ENCODE data around the gene GJC2.

Gene GJC2

GRCh38 chr1:228177721-228178710 lies 28.3 kb downstream of the GJC2 start:
- Histone ChIP-seq H3K27ac (replicated peaks; ENCODE audit: low read length) (no peak overlapping the region), H2AFZ (ENCODE audit: low read length) (no peak overlapping the region), H4K8ac (ENCODE audit: low read depth, low read length) (no peak overlapping the region), H3K36me3 (replicated peaks in 1 of 2; ENCODE audit: control insufficient read depth in 2 of 2, insufficient read depth in 2 of 2, low read length in 2 of 2) (peaks cover 2 to 25% of the 10 kb centered on the region in 2 donors), H3K27me3 (ENCODE audit: control insufficient read depth in 3 of 3, insufficient read depth in 3 of 3, low read depth in 1 of 3, low read length in 3 of 3) (no peaks in the 10 kb centered on the region), H3K79me1 (ENCODE audit: low read depth, low read length) (peaks cover 14% of the 10 kb centered on the region), H3K18ac (ENCODE audit: low read length) (no peak overlapping the region), H3K4me2 (ENCODE audit: insufficient read depth, low read length, poor library complexity, severe bottlenecking) (no peak overlapping the region), H2BK15ac (ENCODE audit: low read length) (no peak overlapping the region), H3K4ac (ENCODE audit: low read length) (no peak overlapping the region), H2BK12ac (ENCODE audit: low read length) (no peak overlapping the region), H3K4me1 (ENCODE audit: control insufficient read depth in 2 of 2, insufficient read depth in 1 of 2, low read depth in 1 of 2, low read length in 2 of 2) (no peaks in the 10 kb centered on the region), H2AK5ac (ENCODE audit: low read depth, low read length) (no peak overlapping the region), H4K91ac (ENCODE audit: low read depth, low read length, poor library complexity) (no peak overlapping the region), H3K14ac (ENCODE audit: low read length) (peak overlapping the region; percentile 38), H2BK120ac (ENCODE audit: low read depth, low read length) (no peak overlapping the region), H3K23ac (ENCODE audit: low read depth, low read length, poor library complexity) (no peak overlapping the region), H3K4me3 (ENCODE audit: low read length in 2 of 2) (no peak overlapping the region), H2BK5ac (ENCODE audit: low read length) (no peak overlapping the region), H3K9ac (ENCODE audit: low read depth, low read length, poor library complexity) (no peak overlapping the region), H3K9me3 (replicated peaks in 1 of 2; ENCODE audit: control insufficient read depth in 2 of 2, insufficient read depth in 1 of 2, low read depth in 1 of 2, low read length in 2 of 2) (no peaks in the 10 kb centered on the region)
- no peak for DNase-seq (ENCODE audit: low spot score)
- no CpG with 5 or more reads among the region's 12 CpGs for WGBS, 2 donors (ENCODE audit: extremely low coverage in 2 of 2, insufficient read length in 2 of 2, insufficient replicate concordance in 1 of 2)

DNA sequence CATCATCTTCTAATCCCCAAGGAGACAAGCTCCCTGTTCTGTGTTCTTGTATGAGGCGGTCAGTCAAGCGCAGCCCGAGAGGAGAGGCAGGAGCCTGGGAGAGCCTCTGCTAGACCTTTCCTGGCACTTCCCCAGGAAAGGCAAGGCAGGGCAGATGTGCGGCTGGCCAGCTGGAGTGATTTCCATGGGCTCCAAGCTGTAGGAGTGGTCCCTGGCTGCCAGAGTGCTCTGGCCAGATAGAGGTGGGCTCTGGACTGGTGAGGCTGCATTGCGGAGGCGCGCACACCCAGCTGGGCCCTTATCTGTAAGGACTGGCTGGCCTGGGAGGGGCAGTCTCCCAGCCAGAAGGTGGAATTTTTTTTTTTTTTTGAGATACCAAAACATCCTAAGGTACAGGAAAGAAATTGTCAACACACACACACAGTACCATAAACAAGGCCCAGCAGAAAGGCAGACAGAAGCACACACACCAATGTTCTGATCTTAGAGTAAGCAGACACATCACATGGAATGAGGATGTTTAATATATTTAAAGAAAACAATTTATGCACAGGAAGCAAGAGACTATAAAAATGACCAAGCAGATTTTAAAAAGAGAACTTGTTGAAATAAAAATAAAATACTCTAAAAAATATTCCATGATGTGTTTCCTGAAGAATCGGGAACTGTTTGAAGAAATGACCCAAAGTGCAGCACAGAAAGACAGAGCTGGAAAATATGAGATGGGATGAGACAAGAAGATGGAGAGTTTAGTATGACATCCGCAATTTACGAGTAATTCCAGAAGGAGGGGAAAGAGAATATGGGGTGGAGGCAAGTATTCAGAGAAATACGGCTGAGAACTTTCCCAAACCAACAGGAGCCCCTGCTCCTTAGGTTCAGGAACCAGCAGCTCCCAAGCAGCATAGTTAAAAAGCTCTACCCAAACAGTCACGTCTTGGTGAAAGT lies 29.3 kb downstream of the GJC2 start:
- Histone ChIP-seq H3K23ac (ENCODE audit: low read depth, low read length, poor library complexity) (no peak overlapping the region), H2AK5ac (ENCODE audit: low read depth, low read length) (no peak overlapping the region), H2AFZ (ENCODE audit: low read length) (no peak overlapping the region), H2BK120ac (ENCODE audit: low read depth, low read length) (no peak overlapping the region), H4K8ac (ENCODE audit: low read depth, low read length) (no peak overlapping the region), H3K14ac (ENCODE audit: low read length) (no peak overlapping the region), H3K79me1 (ENCODE audit: low read depth, low read length) (peaks cover 11% of the 10 kb centered on the region), H3K36me3 (replicated peaks in 1 of 2; ENCODE audit: control insufficient read depth in 2 of 2, insufficient read depth in 2 of 2, low read length in 2 of 2) (peaks cover 2 to 25% of the 10 kb centered on the region in 2 donors), H4K91ac (ENCODE audit: low read depth, low read length, poor library complexity) (no peak overlapping the region), H3K4me2 (ENCODE audit: insufficient read depth, low read length, poor library complexity, severe bottlenecking) (no peak overlapping the region), H3K4me3 (ENCODE audit: low read length in 2 of 2) (no peak overlapping the region), H2BK12ac (ENCODE audit: low read length) (no peak overlapping the region), H3K27me3 (ENCODE audit: control insufficient read depth in 3 of 3, insufficient read depth in 3 of 3, low read depth in 1 of 3, low read length in 3 of 3) (no peaks in the 10 kb centered on the region), H3K4ac (ENCODE audit: low read length) (no peak overlapping the region), H2BK5ac (ENCODE audit: low read length) (no peak overlapping the region), H3K4me1 (ENCODE audit: control insufficient read depth in 2 of 2, insufficient read depth in 1 of 2, low read depth in 1 of 2, low read length in 2 of 2) (peaks cover 0 to 1% of the 10 kb centered on the region in 2 donors), H3K9me3 (replicated peaks in 1 of 2; ENCODE audit: control insufficient read depth in 2 of 2, insufficient read depth in 1 of 2, low read depth in 1 of 2, low read length in 2 of 2) (no peaks in the 10 kb centered on the region), H2BK15ac (ENCODE audit: low read length) (no peak overlapping the region), H3K18ac (ENCODE audit: low read length) (no peak overlapping the region), H3K27ac (replicated peaks; ENCODE audit: low read length) (no peak overlapping the region), H3K9ac (ENCODE audit: low read depth, low read length, poor library complexity) (no peak overlapping the region)
- no peak for DNase-seq (ENCODE audit: low spot score)
- no CpG with 5 or more reads among the region's 12 CpGs for WGBS, 2 donors (ENCODE audit: extremely low coverage in 2 of 2, insufficient read length in 2 of 2, insufficient replicate concordance in 1 of 2)

DNA sequence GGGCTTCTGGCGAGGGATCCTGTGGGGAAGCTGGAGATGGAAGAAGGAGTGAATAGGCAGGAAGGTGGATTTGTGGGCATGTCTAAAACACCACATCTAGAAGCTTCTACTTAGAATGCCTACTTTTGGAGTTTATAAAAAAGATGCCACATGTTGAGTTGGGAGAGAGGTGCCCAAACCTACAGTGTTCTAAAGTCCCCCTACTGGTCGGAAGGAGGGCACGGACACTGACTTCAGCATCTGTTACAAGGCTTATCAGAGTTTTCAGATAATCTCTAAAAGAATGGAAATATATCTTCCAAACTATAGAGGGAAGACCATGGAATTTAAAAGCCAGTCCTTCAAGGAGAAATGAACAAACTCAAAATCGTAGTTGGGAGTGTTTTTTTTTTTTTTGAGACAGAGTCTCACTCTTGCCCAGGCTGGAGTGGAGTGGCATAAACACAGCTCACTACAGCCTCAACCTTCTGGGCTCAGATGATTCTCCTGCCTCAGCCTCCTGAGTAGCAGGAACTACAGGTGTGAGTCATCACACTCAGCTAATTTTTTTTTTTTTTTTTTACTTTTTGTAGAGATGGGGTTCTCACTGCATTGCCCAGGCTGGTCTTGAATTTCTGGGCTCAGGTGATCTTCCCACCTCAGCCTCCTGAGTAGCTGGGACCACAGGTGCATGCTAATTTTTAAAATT lies 30.7 kb downstream of the GJC2 start:
- no peak overlapping the region for H3K27ac ChIP-seq (replicated peaks; ENCODE audit: low read length)
- DNase-seq (ENCODE audit: low spot score), result no peak
- H3K27me3 ChIP-seq (ENCODE audit: control insufficient read depth in 3 of 3, insufficient read depth in 3 of 3, low read depth in 1 of 3, low read length in 3 of 3), result no peaks in the 10 kb centered on the region
- no peak overlapping the region for H2AFZ ChIP-seq (ENCODE audit: low read length)
- H3K23ac ChIP-seq (ENCODE audit: low read depth, low read length, poor library complexity), result no peak overlapping the region
- no peak overlapping the region for H2AK5ac ChIP-seq (ENCODE audit: low read depth, low read length)
- peaks cover under 1 to 16% of the 10 kb centered on the region in 2 donors for H3K36me3 ChIP-seq (replicated peaks in 1 of 2; ENCODE audit: control insufficient read depth in 2 of 2, insufficient read depth in 2 of 2, low read length in 2 of 2)
- H3K14ac ChIP-seq (ENCODE audit: low read length), result no peak overlapping the region
- WGBS, 2 donors (ENCODE audit: extremely low coverage in 2 of 2, insufficient read length in 2 of 2, insufficient replicate concordance in 1 of 2), result no CpG with 5 or more reads among the region's 4 CpGs
- H3K4me1 ChIP-seq (ENCODE audit: control insufficient read depth in 2 of 2, insufficient read depth in 1 of 2, low read depth in 1 of 2, low read length in 2 of 2), result peaks cover 0 to 1% of the 10 kb centered on the region in 2 donors
- H3K4me3 ChIP-seq (ENCODE audit: low read length in 2 of 2), result no peak overlapping the region
- peaks cover 4% of the 10 kb centered on the region for H3K79me1 ChIP-seq (ENCODE audit: low read depth, low read length)
- no peak overlapping the region for H3K9ac ChIP-seq (ENCODE audit: low read depth, low read length, poor library complexity)
- H2BK5ac ChIP-seq (ENCODE audit: low read length), result no peak overlapping the region
- no peak overlapping the region for H3K18ac ChIP-seq (ENCODE audit: low read length)
- no peak overlapping the region for H4K8ac ChIP-seq (ENCODE audit: low read depth, low read length)
- no peak overlapping the region for H3K4ac ChIP-seq (ENCODE audit: low read length)
- no peak overlapping the region for H3K4me2 ChIP-seq (ENCODE audit: insufficient read depth, low read length, poor library complexity, severe bottlenecking)
- H4K91ac ChIP-seq (ENCODE audit: low read depth, low read length, poor library complexity), result no peak overlapping the region
- no peak overlapping the region for H2BK15ac ChIP-seq (ENCODE audit: low read length)
- no peak overlapping the region for H2BK120ac ChIP-seq (ENCODE audit: low read depth, low read length)
- no peak overlapping the region for H2BK12ac ChIP-seq (ENCODE audit: low read length)
- H3K9me3 ChIP-seq (replicated peaks in 1 of 2; ENCODE audit: control insufficient read depth in 2 of 2, insufficient read depth in 1 of 2, low read depth in 1 of 2, low read length in 2 of 2), result no peaks in the 10 kb centered on the region
